NCI-H1417 (cell line): Measurements from ENCODE around the gene RBMX2.
"Not testable (repeated sequence)": the region's sequence is repeated elsewhere in the genome, so short reads cannot be mapped to it uniquely, and the experiment has no call there.

Experiments
- DNase-seq, 3 experiments: peaks; one replicate each; lab custom pipeline; 2025; lab: John Stamatoyannopoulos, UW

The RBMX2 gene

DNA sequence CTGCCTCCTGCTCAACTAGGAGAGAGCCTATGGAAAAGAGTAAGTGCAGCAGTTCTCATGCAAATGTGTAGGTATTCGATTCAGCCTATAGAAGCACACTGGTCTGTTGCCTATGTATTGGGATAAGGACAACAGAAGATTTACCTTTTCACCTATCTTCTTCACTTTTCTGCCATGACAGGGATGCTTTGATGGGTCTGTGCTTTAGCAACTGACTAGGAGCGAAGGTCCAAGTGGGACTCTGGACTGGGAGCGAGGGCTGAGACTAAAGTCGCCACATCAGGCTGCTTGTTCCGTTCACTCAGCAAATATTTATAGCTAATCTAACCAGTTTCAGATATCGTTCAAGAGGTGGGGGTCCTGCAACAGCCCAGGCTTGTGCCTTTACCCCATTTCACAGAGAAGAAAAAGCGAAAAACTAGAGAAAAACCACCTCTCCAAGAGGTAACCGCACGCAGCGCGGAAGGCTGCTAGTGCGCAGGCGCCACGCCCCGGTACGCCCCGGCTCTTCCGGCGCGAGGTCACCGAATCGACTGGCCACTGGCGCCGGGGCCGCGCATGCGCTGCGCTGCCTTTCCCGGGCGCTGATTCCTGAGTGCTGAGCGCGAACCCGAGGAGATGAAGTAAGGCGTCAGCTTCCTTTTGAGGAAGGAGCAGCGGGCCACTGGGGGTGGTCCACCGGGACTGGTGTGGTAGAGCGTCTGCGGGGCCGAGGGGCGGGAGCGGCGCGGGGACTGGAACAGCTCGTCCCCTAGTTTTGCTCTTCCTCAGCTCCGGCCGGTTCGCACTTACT is at the start of gene RBMX2:
RBMX2 (plus strand) TSS at position 573 of the 793 bp plus-strand sequence; CDS start at position 619, 46 bp downstream.
- peak; percentile 75 to 86 (median 84) for DNase-seq

DNA sequence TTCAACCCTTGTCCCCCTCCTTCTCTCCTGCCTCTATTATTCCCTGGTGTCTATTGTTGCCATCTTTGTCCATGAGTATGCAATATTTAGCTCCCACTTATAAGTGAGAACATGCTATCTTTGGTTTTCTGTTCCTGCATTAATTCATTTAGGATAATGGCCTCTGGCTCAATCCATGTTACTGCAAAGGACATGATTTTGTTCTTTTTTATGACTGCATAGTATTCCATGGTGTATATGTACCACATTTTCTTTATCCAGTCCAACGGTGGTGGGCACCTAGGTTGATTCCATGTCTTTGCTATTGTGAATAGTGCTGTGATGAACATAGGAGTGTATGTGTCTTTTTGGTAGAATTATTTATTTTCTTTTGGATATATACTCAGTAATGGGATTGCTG is 49.7 kb upstream of the RBMX2 start:
- not testable (repeated sequence) for DNase-seq

- no peak for DNase-seq
These were observed 25.7 kb upstream of the RBMX2 start for GRCh38 chrX:130376077-130376476.

- DNase-seq = peak in 1 of 3 experiments; percentile 23
These were observed 23.6 kb upstream of the RBMX2 start for GRCh38 chrX:130378024-130378669.

DNA sequence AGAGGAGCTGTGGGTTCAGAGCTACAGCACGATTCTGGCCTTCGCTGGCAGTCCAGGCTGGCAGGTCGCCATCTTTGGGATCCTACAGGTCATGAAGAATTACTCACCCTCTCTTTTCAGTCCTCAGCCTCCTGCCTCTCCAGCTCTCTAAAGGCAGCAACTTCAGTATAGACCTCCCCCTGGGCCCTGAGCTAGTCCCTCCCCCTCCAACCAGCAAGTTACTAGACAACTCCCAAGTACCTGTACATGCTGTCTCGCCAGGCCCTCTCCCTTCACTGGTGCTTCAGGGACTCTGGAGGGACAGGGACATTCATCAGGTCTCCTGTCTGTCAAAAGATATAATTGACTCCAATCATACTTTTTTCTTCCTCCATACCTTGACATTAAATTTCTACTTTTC is 16.3 kb upstream of the RBMX2 start, which contains the start of gene GPR119:
GPR119 (minus strand) TSS at position 155 of the 400 bp plus-strand sequence. CDS start 227 bp downstream, outside the sequence.
- no peak for DNase-seq

- DNase-seq = peak in 1 of 3 experiments; percentile 13
These were observed 15.4 kb upstream of the RBMX2 start for GRCh38 chrX:130386408-130386808.

GRCh38 chrX:130393451-130394074 is 8.2 kb upstream of the RBMX2 start:
- DNase-seq = peak; percentile 23 to 68 (median 45)

DNA sequence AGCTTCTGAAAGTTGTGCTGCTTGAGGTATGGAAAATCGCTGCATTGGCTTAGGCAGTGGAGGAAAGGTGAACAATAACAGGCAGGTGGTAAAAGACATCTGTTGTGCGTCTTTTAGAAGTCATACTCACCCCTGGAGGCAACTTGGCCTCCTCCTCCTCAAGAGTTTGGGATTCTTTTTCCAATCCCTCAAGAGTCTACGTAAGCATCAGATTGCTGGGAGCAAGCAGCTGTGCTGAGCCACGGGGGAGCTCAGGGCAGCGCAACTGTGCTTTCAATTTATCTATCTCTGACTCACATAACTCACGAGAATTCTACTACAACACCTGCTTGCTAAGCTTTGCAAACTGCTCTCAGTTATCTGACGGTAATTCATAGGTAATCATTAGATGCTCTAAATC is 6.4 kb upstream of the RBMX2 start:
- DNase-seq = no peak

GRCh38 chrX:130402208-130402684 is 459 bp downstream of the RBMX2 start:
- no peak for DNase-seq

DNA sequence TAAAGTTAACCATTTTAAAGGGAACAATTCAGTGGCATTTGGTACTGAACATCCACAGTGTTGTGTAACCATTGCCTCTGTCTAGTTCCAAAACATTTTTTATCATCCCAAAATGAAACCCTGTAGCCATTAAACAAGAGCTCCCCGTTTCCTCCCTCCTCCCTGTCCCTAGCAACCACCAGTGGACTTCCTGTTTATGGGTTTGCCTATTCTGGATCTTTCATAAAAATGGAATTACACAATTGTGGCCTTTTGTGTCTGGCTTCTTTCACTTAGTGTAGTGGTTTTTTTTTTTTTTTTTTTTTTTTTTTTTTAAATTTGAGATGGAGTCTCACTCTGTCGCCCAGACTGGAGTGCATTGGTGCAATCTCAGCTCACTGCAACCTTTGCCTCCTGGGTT is 11.6 kb downstream of the RBMX2 start:
- DNase-seq = no peak

GRCh38 chrX:130414800-130415199 is 13.0 kb downstream of the RBMX2 start:
- no peak for DNase-seq

- DNase-seq = no peak
These were observed 13.4 kb downstream of the RBMX2 start for GRCh38 chrX:130415201-130415600.

DNA sequence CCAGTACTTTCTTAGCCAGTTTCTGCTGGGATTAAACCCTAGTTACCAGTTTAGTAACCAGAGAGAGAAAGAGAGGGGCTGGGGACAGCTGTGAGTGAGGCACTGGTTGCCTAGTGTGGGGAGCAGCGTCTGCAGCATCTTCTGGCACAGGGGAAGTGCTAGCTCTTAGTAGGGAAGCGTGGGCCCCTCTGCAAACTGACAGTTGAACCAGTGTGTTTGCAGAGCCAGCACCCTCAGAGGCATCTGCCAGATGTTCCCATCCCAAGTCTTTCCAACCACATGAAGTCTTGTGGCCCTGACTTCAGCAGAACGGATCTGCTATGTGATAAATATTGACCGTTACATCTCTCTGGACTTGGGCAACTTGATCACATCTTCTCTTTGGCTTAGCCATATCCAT is 15.0 kb downstream of the RBMX2 start:
- DNase-seq = no peak

DNA sequence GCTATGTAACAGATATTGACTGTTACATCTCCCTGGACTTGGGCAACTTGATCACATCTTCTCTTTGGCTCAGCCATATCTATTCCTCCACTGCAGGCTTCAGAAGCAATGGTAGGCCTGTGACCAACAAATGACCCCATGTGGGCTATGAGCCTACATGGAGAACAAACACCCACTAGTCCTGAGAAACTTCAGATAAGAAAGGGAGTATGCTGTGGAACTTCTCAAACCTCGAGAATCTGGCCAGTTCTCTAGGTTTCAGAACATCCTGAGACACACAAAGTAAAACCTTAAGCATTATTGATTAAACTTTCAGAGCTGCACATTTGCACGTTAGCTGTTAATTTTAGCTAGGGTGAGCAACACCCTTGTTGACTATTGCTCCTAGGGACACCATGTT is 16.3 kb downstream of the RBMX2 start:
- no peak for DNase-seq

DNA sequence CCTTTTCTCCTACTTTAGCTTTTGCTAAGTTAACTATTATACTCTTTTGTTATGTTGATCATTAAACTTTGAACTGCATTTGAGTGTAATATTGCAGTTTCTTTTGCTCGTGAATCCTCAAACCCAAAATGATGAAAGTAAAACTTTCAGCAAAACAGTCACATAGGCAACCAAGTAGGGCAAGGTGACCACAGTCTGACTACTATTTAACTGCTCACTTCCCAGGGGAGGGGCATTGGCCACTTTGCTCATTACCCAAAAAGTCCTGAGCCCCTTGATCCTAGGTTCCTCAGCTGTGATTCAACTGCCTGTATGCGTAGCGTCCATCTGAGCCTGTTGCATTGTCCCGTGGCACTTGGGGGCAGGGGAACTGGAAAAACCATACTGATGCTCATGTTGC is 17.0 kb downstream of the RBMX2 start:
- DNase-seq = no peak

- DNase-seq = no peak
These were observed 17.5 kb downstream of the RBMX2 start for GRCh38 chrX:130419263-130419662.

DNA sequence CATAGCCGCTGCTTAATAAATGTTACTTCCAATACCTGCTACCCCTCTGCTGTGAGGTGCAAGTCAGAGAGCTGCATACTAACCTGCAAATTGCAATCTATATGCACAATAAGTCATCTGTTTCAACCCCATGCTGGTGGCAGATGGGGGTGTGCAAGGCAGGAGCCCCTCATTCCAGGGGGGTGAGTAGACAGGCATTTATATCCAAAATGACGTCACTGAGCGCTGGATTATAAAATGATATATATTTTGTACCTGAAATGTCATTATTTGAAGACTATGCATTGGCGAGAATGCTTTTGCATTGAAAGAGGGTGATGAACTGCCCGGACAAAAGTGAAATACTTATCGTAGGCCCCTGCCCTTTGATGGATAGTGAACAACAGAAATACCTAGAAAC is 24.7 kb downstream of the RBMX2 start:
- DNase-seq = no peak

GRCh38 chrX:130429236-130429635 is 27.4 kb downstream of the RBMX2 start:
- DNase-seq = not testable (repeated sequence)

DNA sequence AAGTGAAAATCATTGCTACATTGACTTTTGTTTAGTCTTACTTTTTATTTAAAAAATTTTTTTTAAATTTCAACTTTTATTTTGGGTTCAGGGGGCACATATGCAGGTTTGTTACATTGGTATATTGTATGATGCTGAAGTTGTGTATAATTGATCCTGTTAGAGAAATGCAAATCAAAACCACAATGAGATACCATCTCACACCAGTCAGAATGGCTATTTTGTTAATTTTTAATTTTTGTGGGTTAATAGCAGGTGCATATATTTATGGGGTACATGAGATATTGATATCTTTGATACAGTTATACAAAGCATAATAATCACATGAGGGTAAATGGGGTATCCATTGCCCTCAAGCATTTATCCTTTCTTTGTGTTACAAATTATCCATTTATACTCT is 34.1 kb downstream of the RBMX2 start:
- DNase-seq = no peak

GRCh38 chrX:130437996-130438395 is 36.2 kb downstream of the RBMX2 start:
- not testable (repeated sequence) for DNase-seq

DNA sequence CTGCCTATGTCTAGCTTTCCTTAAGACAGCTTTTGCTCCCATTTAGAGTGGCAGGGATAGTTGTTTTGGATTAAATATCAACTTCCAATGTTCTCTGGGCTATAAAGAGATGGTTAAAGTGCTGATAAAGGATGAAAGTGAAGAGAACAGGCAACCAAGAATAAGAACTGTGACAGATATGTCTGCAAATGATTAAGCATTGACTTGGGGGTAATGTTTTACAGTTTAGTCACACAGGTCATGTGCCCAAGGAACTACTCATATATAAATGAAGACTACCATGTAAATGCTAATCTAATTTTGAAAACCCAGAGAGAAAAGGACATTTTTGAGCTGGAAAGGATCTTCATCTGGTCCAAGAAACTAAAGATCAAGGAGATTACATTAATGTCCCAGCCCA is 42.1 kb downstream of the RBMX2 start:
- DNase-seq = no peak

DNA sequence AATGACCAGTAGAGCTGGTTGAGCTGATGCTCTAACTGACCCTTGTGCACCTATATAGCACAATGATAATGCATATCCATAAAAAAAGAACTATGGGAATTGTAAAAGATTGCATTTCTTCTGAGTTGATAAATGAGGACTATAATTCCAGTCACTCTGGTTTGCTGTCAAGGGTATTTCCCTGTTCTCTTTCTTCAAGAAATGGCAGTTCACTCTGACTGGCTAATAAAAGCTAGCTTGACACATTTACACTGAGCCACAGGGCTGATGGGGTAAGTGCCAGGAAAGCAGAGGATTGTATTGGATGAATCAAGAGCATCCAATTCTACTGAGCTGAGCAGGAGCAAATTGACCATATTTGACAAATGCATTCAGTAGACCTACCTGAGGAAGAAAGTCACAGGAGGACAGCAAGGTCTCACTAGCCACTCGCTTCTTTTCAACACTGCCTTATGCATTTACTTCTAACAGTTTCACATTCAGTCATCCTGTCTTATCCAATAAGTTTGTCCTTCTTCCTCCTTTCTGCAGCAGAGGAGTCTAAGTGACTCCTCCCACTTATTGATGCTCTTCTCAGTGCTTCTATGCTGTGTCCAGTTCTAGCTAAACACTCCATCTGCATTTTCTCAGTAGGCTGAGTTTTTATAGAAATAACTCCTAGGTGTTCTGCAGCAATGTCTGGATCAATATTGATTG is 43.0 kb downstream of the RBMX2 start:
- peak in 1 of 3 experiments; percentile 4 for DNase-seq
